AG20443 (cell line): ENCODE measurements around the gene ZNF574.

Source experiments
- DNase-seq: peaks from one replicate; pipeline ENCODE4 v3.0.0; 2012; ENCODE audit warnings: low spot score, mixed read lengths

Gene ZNF574

DNA sequence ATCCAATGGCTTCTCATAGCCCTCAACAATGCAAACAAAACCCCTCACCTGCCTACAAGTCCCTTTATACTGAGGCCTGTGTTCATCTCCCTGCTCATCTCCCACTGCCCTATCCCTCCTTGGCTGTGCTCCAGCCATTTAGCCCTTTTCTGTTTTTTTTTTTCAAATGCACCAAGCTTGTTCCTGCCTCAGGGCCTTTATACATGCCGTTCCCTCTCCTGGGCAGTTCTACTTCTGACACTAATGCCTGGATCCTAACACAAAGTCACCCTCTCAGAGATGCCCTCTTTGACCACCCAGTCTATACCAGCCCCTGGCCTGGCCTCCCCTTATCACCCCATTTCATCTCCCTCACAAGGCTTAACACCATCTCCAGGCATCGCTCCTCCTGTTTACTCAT is 26.9 kb downstream of the ZNF574 start:
- no peak for DNase-seq

DNA sequence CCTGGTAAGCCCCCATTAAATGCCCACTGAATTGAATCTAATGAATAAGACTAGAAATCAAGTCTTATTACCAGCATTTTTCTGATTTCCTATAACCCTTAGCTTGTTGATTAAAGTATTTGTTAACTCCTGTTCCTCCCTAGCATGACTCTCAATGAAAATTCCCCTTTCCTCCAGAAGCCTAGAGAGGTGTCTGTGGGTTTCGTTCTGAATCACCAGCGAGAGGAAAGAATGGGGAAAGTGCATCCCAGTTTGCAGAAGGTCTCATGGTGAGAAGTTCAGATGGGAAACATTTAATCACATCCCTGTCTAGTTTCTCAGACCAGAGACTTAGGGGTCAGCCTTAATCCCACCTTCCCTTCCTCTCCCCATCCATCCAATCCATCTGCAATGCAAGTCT is 29.4 kb downstream of the ZNF574 start:
- DNase-seq: no peak

DNA sequence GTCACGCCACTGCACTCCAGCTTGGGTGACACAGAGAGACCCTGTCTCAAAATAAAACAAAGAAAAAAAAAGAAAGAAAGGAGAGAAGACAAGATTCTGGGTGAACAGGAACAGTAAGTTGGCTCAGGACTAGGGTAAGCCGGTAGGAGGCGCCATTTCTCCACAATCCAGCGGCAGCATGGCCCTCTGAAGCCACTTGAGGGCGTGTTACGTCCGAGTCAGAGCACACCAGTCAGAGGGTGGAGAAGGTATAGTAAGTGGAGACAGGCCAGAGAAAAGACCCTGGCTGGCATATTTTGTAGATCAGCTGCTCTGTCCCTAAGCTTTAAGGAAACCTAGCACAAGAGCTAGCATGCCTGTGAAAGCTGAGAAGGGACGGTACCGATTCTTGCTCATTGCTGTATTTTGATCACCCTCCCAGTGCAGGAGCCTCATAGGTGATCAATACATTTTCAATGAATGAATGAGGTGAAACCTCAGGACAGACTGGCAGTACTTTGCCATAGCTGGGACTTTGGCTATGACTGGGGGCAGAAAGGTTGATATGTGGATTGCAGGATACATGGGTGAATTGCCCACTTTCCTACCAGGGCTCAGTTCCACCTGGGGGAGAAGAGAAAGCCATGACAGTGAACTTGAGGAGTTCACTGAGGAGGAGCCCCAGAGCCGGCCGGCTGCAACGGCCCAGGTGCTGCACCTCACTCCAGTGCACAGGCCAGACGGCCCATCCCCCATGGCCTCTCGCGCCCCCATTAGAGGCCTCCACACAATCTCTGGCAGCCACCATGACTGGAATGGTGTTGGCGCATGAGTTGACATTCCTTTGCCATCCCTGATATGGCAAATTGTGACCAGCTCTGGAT is 32.8 kb downstream of the ZNF574 start:
- DNase-seq: peak; percentile 87

DNA sequence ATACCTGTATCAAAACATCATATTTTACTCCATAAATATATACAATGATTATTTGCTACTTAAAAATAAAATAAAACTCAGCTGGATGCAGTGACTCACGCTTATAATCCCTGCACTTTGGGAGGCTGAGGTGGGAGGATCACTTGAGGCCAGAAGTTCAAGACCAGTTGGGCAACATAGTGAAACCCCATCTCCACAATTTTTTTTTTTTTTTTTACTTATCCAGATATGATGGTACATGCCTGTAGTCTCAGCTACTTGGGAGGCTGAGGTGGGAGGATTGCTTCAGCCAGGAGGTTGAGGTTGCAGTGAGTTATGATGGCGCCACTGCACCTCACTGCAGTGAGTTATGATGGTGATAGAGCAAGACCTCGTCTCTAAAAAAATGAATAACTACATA is 33.9 kb downstream of the ZNF574 start:
- DNase-seq: no peak

DNA sequence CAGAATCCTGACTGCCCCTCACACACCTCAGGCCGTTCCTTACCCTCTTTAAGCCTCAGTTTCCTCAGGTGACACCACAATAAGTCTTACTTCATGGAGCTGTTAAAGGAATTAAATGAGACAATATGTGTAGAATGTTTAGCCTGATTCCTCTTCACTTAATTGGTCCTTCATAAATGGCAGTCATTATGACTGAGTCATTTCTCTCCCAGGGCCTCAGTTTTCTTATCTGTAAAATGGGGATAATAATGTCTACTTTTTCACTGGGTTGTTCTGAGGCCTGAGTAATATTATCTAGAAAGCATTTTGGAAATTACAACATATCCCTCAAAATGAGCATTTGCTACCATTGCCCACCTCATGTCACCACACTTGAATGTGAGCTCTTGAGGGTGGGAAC is 34.7 kb downstream of the ZNF574 start:
- no peak for DNase-seq

DNA sequence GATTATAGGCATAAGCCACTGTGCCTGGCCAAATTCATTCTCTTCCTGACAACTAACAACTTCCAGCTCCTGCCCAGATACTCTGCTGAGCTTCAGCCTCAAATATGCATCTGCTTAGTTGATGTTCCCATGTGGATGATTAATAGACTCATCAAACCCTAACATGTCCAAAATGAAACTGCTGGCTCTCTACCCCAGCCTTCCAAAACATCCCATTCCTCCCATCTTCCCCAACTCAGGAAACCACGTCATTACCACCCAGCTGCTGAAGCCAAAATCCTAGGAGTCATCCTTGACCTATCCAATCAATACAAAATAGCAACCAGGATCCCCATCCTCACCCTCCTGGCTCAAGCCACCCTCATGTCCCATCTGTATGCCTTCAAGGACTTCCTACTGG is 35.4 kb downstream of the ZNF574 start:
- DNase-seq: peak; percentile 50

DNA sequence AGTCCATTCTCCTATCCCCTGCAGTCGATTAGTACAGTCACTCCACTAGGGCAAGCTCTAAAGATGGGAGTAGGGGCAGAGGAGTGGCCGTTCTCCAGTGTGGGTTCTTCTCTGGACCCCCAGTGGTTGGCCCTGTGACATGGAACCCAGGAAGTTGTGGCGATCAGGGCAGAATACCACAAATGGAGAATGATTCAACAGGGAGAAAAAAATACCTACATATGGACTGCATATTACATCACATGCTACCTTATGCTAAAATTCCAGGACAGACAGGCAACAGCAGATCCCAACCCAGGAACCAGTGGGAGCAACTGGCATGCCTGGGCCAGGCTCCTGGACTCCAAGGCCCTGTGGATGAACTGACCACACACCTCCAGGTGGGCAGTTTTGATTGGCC is 35.8 kb downstream of the ZNF574 start:
- DNase-seq: no peak

DNA sequence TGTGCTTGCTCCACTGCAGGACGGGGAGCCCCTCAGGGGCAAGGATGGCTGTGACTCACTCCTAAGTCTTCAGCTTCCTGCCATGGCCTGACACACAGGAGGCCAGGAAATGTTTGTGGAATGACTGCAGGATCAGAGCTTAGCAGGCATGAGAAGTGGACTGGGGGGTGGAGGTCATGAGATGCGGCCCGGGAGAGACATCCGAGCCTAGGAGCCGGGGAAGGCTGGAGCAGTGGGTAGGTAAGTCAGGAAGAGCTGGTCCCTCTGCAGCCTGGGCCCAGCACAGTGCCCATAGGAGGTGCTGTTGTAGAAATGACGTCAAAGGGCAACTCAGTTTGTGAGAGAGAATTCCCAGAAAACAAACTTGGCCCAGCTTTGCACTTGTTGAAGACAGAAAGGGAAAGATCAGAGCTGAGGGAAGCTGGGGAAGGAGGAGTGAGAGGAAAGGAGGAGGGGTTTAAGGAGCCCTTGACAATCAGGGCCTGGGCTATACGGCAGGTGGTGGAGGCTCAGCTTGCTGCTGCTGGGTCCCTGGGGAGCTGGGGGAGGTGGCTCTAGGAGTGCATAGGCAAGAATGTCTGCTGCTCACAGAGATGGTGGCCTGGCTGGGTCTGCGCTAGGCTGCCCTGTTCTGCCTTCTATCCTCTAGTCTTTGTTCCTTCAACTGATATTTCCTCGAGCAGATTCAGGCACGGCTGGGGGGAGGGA is 37.8 kb downstream of the ZNF574 start:
- peak; percentile 92 for DNase-seq

DNA sequence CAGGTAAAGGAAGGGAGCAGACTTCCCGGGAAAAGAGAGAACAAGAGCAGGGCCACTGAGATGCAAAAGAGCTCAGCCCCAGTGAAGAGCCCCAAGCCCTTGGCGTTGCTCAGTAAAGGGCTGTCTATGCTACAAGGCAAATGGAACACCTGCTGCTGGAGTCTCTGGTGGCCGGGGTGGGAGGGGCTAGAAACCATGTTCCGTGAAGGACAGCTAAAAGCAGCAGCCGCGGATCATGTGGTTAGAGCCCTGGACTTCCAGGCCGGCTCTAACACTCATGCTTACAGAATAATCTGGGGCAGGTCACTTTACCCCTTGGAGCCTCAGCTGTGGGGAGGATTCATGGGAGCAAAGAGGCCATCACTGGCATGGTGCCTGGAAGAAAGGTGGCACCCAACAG is 38.4 kb downstream of the ZNF574 start:
- no peak for DNase-seq

DNA sequence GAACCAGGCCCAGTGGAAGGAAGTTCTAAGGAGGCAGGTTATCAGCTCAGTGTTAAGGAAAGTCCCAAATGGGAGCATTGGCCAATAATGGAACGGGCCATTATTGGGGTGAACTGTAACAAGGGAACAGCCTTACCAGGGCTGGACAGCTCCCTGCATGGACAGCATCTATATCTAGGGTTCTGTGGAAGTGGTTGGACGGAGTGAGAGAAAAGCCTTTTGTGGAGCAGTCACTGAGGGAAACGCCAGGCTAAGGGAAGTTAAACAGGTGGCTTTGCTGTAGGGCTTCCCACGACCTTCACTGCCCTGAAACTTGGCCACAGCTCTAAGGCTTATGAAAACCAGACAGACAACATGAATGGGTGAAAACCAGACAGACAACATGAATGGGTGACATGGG is 39.3 kb downstream of the ZNF574 start:
- DNase-seq: no peak

DNA sequence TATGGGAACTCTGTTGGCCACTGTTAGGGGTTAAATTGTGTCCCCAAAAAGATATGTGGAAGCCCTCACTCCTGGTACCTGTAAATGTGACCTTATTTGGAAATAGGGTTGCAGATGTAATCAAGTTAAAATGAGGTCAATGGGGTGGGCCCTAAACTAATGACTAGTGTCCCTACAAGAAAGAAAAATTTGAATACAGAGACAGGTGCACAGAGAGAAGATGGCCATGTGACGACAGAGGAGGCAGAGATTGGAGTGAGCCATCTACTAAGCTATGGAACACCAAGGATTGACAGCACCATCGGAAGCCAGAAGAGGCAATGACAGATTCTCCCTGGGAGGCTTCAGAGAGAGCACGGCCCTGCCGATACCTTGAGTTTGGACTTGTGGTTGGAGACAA is 39.7 kb downstream of the ZNF574 start:
- DNase-seq: no peak

DNA sequence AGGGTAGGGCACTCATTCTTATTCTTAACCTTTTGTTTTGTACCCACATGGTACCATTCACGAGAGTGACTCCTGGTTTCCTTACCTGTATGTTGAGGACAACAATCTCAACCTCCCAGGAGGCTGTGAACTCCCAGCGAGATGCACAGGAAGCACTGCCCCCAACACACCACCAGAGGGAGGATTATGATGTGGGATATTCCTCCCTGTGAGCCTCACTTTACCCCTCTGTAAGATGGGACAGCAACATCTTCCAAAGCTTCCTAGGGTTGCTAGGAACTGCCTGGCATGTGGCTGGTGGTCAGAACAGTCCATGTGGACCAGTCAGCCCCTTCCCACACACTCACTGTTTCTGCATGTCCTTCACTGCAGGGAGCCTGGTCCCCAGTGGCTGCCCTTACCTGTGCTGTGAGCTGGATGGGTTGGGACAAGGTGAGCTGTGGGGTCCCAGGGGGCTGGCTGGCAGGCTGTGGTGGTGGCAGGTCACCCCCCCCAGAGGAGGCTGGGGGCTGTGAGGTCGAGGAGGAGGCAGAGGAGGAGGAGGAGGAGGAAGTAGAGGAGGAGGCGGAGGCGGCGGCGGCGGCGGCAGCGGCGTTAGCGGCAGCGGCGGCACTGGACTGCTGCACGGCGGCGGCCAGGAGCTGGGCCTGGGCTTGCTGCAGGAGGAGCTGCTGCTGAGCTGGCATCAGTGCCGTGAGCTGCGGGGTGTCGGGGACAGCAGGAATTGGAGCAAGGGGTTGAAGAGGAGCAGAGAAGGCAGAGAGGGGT is 40.5 kb downstream of the ZNF574 start:
- no peak for DNase-seq

DNA sequence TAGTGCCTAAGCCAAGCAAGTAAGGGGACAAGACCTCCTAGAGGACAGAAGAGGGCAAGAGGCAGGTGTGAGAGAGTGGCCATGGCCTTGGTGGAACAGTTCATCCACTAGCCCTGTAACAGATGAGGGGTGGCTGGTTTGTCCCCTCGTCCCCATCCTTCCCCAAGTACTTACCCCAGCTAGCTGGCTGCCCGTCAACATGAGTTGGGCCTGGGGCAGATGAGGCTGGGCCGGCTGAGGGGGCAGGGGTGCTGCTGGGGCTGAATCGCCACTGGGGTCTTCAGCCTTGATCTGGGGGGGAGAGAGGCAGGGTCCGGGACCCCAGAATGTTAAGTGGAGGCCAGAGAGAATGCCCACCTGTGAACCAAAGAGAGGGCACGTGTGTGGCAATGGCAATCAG is 41.1 kb downstream of the ZNF574 start:
- DNase-seq: no peak

DNA sequence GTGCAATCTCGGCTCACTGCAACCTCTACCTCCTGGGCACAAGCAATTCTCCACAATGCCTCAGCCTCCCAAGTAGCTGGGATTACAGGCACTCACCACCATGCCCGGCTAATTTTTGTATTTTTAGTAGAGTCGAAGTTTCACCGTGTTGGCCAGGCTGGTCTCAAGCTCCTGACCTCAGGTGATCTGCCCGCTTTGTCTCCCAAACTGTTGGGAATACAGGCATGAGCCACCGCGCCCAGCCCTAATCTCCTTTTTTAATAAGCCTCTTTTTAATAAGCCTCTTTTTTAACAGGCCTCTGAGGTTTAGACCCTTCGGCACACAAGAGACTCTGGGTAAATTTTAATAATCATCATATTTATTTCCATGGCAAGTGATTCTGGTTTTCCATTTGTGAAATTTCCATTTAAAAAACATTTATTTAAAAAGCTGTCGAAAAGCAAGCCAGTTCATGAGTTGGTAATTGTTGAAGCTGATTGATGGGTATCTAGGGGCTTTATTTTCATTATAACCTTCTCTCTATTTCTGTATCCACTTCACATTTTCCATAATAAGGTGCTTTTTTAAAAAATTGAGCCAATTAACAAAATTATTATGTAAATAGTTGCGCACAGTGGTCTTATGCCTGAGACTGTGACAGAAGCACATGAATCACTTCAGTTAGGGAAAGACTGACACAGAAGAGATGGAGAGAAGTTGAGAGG is 44.5 kb downstream of the ZNF574 start:
- no peak for DNase-seq

DNA sequence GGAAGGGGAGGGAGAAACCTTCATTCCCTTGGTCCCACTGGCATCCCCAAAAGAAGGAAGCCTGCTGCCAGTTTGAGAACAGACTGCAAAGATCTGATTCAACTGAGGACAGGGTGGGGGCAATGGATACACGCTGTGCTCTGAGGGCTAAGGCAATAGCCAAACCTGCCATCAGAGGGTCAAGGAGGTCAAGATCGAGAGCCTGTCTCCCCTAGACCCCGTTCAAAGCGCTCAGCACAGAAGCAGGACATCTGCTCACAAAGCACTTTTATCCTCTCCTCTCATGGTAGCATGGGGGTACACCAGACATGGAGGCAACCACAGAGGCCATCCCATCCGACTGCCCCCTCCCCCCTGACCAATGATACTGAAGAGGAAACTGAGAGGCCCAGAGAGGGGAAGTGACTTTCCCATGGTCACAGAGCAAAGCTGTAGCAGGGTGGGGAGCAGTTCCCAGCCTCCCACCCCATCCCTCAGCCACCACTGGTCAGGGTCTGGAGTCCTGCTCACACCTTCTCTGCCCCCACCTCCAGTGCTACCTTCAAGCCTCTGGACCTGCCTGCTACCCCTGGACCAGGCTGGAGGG is 45.2 kb downstream of the ZNF574 start:
- no peak for DNase-seq

DNA sequence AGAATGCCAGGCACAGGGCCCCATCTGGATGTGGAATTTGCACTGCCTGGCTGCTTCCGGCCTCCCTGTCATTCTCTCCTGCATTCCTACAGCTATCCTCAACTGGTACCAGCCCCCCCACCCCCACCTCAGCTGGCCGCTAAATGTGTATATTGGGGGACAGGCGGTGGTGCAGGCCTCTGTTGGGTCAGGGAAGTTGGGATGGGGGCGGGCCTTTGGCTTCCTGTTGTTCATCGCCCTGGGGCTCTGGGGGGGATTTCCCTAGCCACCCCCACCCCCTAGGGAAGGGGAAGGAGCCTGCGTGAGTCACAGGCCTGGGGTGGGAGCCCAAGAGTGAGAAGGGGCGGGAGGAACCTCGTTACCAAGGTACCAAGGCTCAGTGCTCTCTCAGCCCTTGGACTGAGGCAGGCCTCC is 45.7 kb downstream of the ZNF574 start:
- peak; percentile 82 for DNase-seq

DNA sequence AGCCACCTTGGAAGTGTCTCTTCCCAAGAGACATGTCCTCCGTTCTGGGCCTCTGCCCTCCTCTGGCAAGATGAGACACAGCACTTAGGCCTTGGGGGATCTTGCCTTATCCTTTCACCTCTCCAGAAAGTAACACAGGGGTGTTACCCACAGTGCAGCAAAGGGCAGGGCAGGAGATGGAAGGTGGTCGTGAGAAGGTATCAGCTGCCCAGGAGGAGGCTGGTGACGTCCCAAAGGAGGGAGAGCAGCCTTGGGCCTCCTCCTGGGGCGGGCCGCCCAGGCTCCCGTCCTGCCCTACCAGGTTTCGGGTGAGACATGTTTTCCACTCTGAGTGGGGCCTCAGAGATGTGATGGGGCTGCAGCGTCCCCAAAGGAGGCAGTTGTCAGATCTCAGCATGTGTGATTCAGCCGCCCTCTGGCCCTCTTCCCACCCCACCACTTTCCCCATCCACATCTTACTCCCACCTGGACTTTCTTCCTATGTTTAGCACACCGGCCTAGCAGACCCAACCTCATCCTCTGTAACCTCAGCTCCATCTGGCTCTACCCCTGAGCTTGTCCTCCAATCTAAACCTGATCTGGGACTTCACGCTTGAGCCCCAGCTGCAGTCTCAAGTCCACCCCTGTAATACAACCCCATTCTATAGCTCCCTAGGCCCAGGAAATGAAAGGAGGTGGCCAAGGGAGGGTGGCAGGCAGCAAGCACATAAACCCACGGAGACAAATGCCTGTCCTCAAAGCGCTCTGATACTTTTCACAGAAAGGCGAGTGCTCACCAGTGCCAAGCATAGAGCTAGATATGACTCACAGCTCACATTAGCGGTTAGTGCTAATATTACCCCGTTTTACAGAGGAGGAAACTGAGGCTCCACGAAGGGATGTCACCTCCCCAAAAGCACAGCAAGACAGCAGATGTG is 47.0 kb downstream of the ZNF574 start:
- no peak for DNase-seq

DNA sequence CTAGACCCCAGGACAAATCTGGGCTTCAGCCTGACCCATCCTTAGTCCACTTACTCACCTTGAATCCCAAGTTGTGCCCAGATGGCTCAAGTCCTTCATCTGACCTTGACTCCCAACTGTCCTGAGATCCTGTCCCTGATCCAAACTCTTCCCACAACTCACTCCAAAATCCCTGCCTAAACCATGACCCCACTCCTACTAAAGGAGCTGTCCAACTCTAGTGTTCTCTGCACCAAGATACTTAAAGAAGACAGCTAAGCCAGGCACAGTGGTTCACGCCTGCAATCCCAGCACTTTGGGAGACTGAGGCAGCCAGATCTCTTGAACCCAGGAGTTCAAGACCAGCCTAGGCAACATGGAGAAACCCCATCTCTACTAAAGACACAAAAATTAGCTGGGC is 47.8 kb downstream of the ZNF574 start:
- no peak for DNase-seq

DNA sequence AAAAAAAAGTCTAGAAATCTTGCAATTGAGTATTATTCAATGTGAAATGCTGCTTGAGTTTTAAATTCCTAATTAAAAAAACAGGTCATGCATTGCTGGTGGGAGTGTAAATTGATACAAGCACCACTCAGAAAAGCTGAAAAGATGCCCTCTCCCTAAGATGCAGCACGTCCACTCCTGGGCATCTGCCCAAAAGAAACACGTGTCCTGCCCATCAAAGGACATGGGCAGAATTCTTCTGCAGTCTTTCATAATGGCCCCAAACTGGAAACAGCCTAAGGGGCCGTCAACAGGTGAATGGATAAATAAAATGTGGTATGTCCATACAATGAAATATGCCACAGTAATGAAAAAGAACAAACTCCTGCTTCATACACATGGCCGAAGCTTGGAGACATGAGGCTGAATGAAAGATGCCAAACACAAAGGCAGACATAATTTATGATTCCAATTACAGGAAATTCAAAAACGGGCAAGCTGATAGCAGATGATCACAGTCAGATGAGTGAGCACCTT is 48.5 kb downstream of the ZNF574 start:
- no peak for DNase-seq

DNA sequence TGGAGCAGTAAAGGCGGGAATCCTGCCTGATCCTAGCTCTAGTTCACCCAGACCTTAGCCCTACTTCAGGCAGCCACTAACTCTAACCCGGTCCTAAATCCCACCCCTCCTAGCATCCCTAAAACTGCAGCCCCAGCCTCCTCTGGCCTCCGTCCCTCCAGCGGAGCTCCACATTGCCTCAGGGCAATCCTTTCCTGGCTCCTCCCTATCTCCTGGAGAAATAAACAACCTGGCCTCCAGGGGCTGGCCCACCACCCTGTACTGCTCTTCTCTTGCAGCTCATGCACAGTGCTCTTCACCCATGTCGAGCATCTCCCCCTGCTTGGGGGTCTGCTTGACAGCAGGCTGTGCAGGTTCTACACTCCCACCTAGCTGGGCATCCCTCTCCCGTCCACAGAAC is 49.6 kb downstream of the ZNF574 start:
- DNase-seq: no peak

DNA sequence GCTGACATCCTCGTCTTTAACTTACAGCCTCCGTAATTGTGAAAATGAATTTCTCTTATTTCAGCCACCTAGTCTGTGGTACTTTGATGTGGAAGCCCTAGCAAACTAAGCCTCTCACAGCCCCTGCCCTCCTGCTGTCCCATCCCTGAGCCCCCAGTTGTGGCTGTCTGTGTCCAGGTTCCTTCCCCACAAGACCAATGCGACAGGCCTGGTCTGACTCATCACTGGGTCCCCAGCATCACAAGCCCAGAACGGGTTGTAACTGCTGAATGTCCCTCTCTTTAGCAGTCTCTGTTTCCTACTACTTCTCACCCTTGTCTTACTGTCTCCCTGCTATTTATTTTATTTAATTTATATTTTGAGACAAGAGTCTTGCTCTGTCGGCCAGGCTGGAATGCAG is 50.6 kb downstream of the ZNF574 start:
- DNase-seq: no peak
